Mesendoderm (in vitro differentiated cells): ENCODE data around the gene GATA6.

ENCODE experiments used
- DNase-seq: peaks from one replicate; pipeline ENCODE4 v3.0.0; 2013
- H2AK5ac ChIP-seq: 2 replicates; pipeline ENCODE4 v1.6.1; 2013; ENCODE audit warnings: low read length, inconsistent platforms
- H2BK120ac ChIP-seq: 2 replicates; pipeline ENCODE4 v1.6.1; 2013; ENCODE audit warnings: low read depth, mild to moderate bottlenecking, low read length, moderate library complexity, mixed read lengths
- H2BK15ac ChIP-seq: replicated peaks from 2 replicates; pipeline ENCODE4 v1.6.1; 2013; ENCODE audit warnings: low read depth, mild to moderate bottlenecking, moderate library complexity
- H2BK5ac ChIP-seq: 2 replicates; pipeline ENCODE4 v1.6.1; 2013; ENCODE audit warnings: low read length, inconsistent platforms
- H3K18ac ChIP-seq: 2 replicates; pipeline ENCODE4 v1.6.1; 2013; ENCODE audit warnings: mild to moderate bottlenecking, low read length, mixed read lengths
- H3K23ac ChIP-seq: one replicate; pipeline ENCODE4 v1.6.1; 2013; ENCODE audit warnings: low read length
- H3K27ac ChIP-seq: 2 replicates; pipeline ENCODE4 v1.5.1; 2013; ENCODE audit warnings: low read depth, mild to moderate bottlenecking, inconsistent platforms, low read length, moderate library complexity
- H3K27me3 ChIP-seq: 2 replicates; pipeline ENCODE4 v1.6.1; 2013; ENCODE audit warnings: low read length, control low read depth, mild to moderate bottlenecking, inconsistent platforms; ENCODE audit not compliant: insufficient read depth, poor library complexity
- H3K36me3 ChIP-seq: 2 replicates; pipeline ENCODE4 v1.6.1; 2013; ENCODE audit warnings: low read length, inconsistent platforms; ENCODE audit not compliant: control insufficient read depth, insufficient read depth
- H3K4ac ChIP-seq: one replicate; pipeline ENCODE4 v1.6.1; 2013; ENCODE audit warnings: low read depth, mild to moderate bottlenecking, low read length, moderate library complexity
- H3K4me1 ChIP-seq: 2 replicates; pipeline ENCODE4 v1.6.1; 2013; ENCODE audit warnings: low read depth, low read length, inconsistent platforms; ENCODE audit not compliant: control insufficient read depth
- H3K4me2 ChIP-seq: 2 replicates; pipeline ENCODE4 v1.6.1; 2013; ENCODE audit warnings: low read length
- H3K4me3 ChIP-seq: 2 replicates; pipeline ENCODE4 v1.5.1; 2013; ENCODE audit warnings: mild to moderate bottlenecking, low read length
- H3K56ac ChIP-seq: one replicate; pipeline ENCODE4 v1.6.1; 2013; ENCODE audit warnings: low read length
- H3K79me1 ChIP-seq: 2 replicates; pipeline ENCODE4 v1.6.1; 2013; ENCODE audit warnings: low read length, inconsistent platforms
- H3K79me2 ChIP-seq: 2 replicates; pipeline ENCODE4 v1.6.1; 2013; ENCODE audit warnings: mild to moderate bottlenecking, low read length; ENCODE audit not compliant: control insufficient read depth, insufficient read depth
- H3K9ac ChIP-seq: 2 replicates; pipeline ENCODE4 v1.6.1; 2013; ENCODE audit warnings: low read length, inconsistent platforms
- H4K5ac ChIP-seq: one replicate; pipeline ENCODE4 v1.6.1; 2013; ENCODE audit warnings: low read length
- H4K8ac ChIP-seq: one replicate; pipeline ENCODE4 v1.6.1; 2013; ENCODE audit warnings: low read depth, mild to moderate bottlenecking, control low read depth, low read length, moderate library complexity
- WGBS: extraction: QIAGEN DNeasy Blood & Tissue Kit; methylation state at CpG from one replicate; pipeline ENCODE4 v1.1.7; 2013; ENCODE audit warnings: low lambda C conversion rate, missing lambda C conversion rate; ENCODE audit not compliant: insufficient coverage; ENCODE audit errors: extremely low coverage; 5-methylcytosine and 5-hydroxymethylcytosine counted together

GATA6 gene

GRCh38 chr18:22132763-22133162 lies 36.6 kb upstream of the GATA6 start:
- no peak overlapping the region for H2AK5ac ChIP-seq
- no peak overlapping the region for H2BK5ac ChIP-seq
- H2BK15ac ChIP-seq, result no peak overlapping the region
- no peaks in the 10 kb centered on the region for H3K79me1 ChIP-seq
- H3K23ac ChIP-seq, result no peak overlapping the region
- no peak overlapping the region for H4K8ac ChIP-seq
- H3K4me2 ChIP-seq, result no peak overlapping the region
- H3K36me3 ChIP-seq, result no peaks in the 10 kb centered on the region
- no peak overlapping the region for H3K4ac ChIP-seq
- no peak overlapping the region for H3K9ac ChIP-seq
- no peak overlapping the region for H2BK120ac ChIP-seq
- H3K4me1 ChIP-seq, result peaks cover 2% of the 10 kb centered on the region
- no peak overlapping the region for H3K56ac ChIP-seq
- H3K27ac ChIP-seq, result no peak overlapping the region
- DNase-seq, result no peak
- WGBS, result no CpG with 5 or more reads among the region's 2 CpGs
- H3K79me2 ChIP-seq, result no peaks in the 10 kb centered on the region
- H3K4me3 ChIP-seq, result no peak overlapping the region
- no peak overlapping the region for H4K5ac ChIP-seq
- no peaks in the 10 kb centered on the region for H3K27me3 ChIP-seq
- no peak overlapping the region for H3K18ac ChIP-seq

- H3K27ac ChIP-seq, result no peak overlapping the region
- H3K36me3 ChIP-seq, result no peaks in the 10 kb centered on the region
- DNase-seq, result no peak
- no peak overlapping the region for H2AK5ac ChIP-seq
- no peak overlapping the region for H3K23ac ChIP-seq
- H3K56ac ChIP-seq, result no peak overlapping the region
- H3K4me3 ChIP-seq, result no peak overlapping the region
- no peak overlapping the region for H3K18ac ChIP-seq
- H3K4me1 ChIP-seq, result no peaks in the 10 kb centered on the region
- H4K8ac ChIP-seq, result no peak overlapping the region
- no peak overlapping the region for H3K4ac ChIP-seq
- no peak overlapping the region for H3K9ac ChIP-seq
- no peak overlapping the region for H2BK120ac ChIP-seq
- H3K79me2 ChIP-seq, result no peaks in the 10 kb centered on the region
- WGBS, result no CpG with 5 or more reads among the region's 4 CpGs
- H3K4me2 ChIP-seq, result no peak overlapping the region
- no peak overlapping the region for H2BK5ac ChIP-seq
- H3K27me3 ChIP-seq, result no peaks in the 10 kb centered on the region
- no peak overlapping the region for H2BK15ac ChIP-seq
- no peaks in the 10 kb centered on the region for H3K79me1 ChIP-seq
- H4K5ac ChIP-seq, result no peak overlapping the region
Measured at GRCh38 chr18:22136395-22136794, 33.0 kb upstream of the GATA6 start.

GRCh38 chr18:22141211-22141610 lies 28.2 kb upstream of the GATA6 start:
- H3K9ac ChIP-seq, result no peak overlapping the region
- no peaks in the 10 kb centered on the region for H3K79me1 ChIP-seq
- H3K18ac ChIP-seq, result no peak overlapping the region
- no peak overlapping the region for H3K4me3 ChIP-seq
- H3K23ac ChIP-seq, result no peak overlapping the region
- H3K4me1 ChIP-seq, result no peaks in the 10 kb centered on the region
- H4K8ac ChIP-seq, result no peak overlapping the region
- no peaks in the 10 kb centered on the region for H3K36me3 ChIP-seq
- H3K79me2 ChIP-seq, result no peaks in the 10 kb centered on the region
- no peak overlapping the region for H3K27ac ChIP-seq
- no peak overlapping the region for H2AK5ac ChIP-seq
- H3K56ac ChIP-seq, result no peak overlapping the region
- no peak overlapping the region for H3K4me2 ChIP-seq
- no peak overlapping the region for H4K5ac ChIP-seq
- H2BK15ac ChIP-seq, result no peak overlapping the region
- no peak overlapping the region for H2BK120ac ChIP-seq
- WGBS, result no CpG with 5 or more reads among the region's 4 CpGs
- H3K4ac ChIP-seq, result no peak overlapping the region
- DNase-seq, result no peak
- H2BK5ac ChIP-seq, result no peak overlapping the region
- no peaks in the 10 kb centered on the region for H3K27me3 ChIP-seq

GRCh38 chr18:22143347-22144340 lies 25.7 kb upstream of the GATA6 start:
- Histone ChIP-seq H2BK15ac (no peak overlapping the region), H3K9ac (no peak overlapping the region), H2BK5ac (no peak overlapping the region), H3K4ac (no peak overlapping the region), H3K27me3 (no peaks in the 10 kb centered on the region), H2BK120ac (no peak overlapping the region), H3K36me3 (no peaks in the 10 kb centered on the region), H3K18ac (no peak overlapping the region), H3K4me3 (no peak overlapping the region), H2AK5ac (no peak overlapping the region), H3K23ac (no peak overlapping the region), H3K79me1 (no peaks in the 10 kb centered on the region), H3K56ac (no peak overlapping the region), H4K8ac (no peak overlapping the region), H4K5ac (no peak overlapping the region), H3K27ac (no peak overlapping the region), H3K79me2 (no peaks in the 10 kb centered on the region), H3K4me2 (no peak overlapping the region), H3K4me1 (no peaks in the 10 kb centered on the region)
- DNase-seq, result no peak
- no CpG with 5 or more reads among the region's 7 CpGs for WGBS

- Histone ChIP-seq H3K36me3 (no peaks in the 10 kb centered on the region), H4K5ac (no peak overlapping the region), H3K27me3 (no peaks in the 10 kb centered on the region), H3K4me3 (no peak overlapping the region), H3K9ac (no peak overlapping the region), H2BK5ac (no peak overlapping the region), H3K79me2 (no peaks in the 10 kb centered on the region), H3K79me1 (no peaks in the 10 kb centered on the region), H3K4me2 (no peak overlapping the region), H3K18ac (no peak overlapping the region), H2BK120ac (no peak overlapping the region), H2AK5ac (no peak overlapping the region), H4K8ac (no peak overlapping the region), H3K56ac (no peak overlapping the region), H2BK15ac (no peak overlapping the region), H3K23ac (no peak overlapping the region), H3K27ac (no peak overlapping the region), H3K4me1 (no peaks in the 10 kb centered on the region), H3K4ac (no peak overlapping the region)
- DNase-seq, result no peak
- no CpG with 5 or more reads among the region's 3 CpGs for WGBS
Measured at GRCh38 chr18:22145160-22145559, 24.2 kb upstream of the GATA6 start.
